SU-DHL-6 (cell line): ENCODE data around the gene SYNRG.

Source experiments
- CTCF ChIP-seq: fragments of 200-600 bp; sonication (generic); IDR thresholded peaks from one replicate; pipeline ENCODE4 v1.5.1; 2017; ENCODE audit warnings: antibody characterized with exemption, mild to moderate bottlenecking, low read length, moderate library complexity; ENCODE audit not compliant: insufficient read depth, poor library complexity, severe bottlenecking
- EZH2phosphoT487 ChIP-seq: fragments of 200-600 bp; sonication (generic), shearing (Covaris generic); conservative IDR thresholded peaks from 2 replicates; pipeline ENCODE4 v1.6.1; 2018; ENCODE audit warnings: mild to moderate bottlenecking, antibody characterized with exemption, low read length, moderate library complexity, mixed read lengths

GRCh38 chr17:37488607-37489196 lies 120.5 kb downstream of the SYNRG start:
- TF ChIP-seq CTCF: no peak
- TF ChIP-seq EZH2phosphoT487: no peak
